ENCODE measurements around the gene MAN2A1. TPM values are rescaled to one million over a fixed set of nuclear protein-coding genes. Genes with fewer than 3 reads are reported as not detected.

MAN2A1 gene
- total and polyA plus RNA-seq, 2 experiments from 2014 or later, result 32.5 to 129 TPM

DNA sequence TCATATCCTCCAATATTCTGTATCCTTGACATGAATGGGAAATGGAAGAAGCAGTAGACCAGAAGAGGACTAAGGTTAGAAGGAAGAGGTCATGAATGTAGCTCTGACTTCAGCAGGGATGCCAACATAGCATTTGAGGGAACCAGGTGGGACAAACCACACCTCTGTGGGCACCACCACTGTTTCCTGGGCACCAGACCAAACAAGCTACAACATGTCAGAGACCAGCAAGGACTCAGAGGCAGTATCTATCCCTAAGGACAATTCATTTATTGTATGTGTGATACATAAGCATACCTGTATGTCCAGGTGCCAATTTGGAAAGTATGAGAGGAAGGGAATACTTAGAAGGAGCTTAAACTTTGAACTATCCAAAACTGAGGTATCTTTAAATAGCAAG is 192.8 kb downstream of the MAN2A1 start:
- Histone ChIP-seq H3K4me3 (no peak overlapping the region), H3K9me2 (ENCODE audit: insufficient read depth) (no peaks in the 10 kb centered on the region), H4K20me1 (replicated peaks; ENCODE audit: insufficient read depth) (no peaks in the 10 kb centered on the region), H3K27me3 (ENCODE audit: insufficient read depth) (no peaks in the 10 kb centered on the region), H3K27ac (ENCODE audit: low read depth) (no peak overlapping the region), H3K79me2 (replicated peaks; ENCODE audit: insufficient read depth) (no peaks in the 10 kb centered on the region), H3F3A (replicated peaks; ENCODE audit: low read depth) (no peaks in the 10 kb centered on the region), H2AFZ (no peak overlapping the region), H3K36me3 (ENCODE audit: insufficient read depth) (no peaks in the 10 kb centered on the region), H3K4me2 (no peak overlapping the region), H3K4me1 (ENCODE audit: insufficient read depth) (no peaks in the 10 kb centered on the region)
- H3K9me3 Mint-ChIP-seq, result no peaks in the 10 kb centered on the region
- no peak overlapping the region for H3K27ac Mint-ChIP-seq
- no peaks in the 10 kb centered on the region; the same call in 2 of the 3 replicates for H3K4me1 Mint-ChIP-seq
- TF ChIP-seq, protein P1, sequence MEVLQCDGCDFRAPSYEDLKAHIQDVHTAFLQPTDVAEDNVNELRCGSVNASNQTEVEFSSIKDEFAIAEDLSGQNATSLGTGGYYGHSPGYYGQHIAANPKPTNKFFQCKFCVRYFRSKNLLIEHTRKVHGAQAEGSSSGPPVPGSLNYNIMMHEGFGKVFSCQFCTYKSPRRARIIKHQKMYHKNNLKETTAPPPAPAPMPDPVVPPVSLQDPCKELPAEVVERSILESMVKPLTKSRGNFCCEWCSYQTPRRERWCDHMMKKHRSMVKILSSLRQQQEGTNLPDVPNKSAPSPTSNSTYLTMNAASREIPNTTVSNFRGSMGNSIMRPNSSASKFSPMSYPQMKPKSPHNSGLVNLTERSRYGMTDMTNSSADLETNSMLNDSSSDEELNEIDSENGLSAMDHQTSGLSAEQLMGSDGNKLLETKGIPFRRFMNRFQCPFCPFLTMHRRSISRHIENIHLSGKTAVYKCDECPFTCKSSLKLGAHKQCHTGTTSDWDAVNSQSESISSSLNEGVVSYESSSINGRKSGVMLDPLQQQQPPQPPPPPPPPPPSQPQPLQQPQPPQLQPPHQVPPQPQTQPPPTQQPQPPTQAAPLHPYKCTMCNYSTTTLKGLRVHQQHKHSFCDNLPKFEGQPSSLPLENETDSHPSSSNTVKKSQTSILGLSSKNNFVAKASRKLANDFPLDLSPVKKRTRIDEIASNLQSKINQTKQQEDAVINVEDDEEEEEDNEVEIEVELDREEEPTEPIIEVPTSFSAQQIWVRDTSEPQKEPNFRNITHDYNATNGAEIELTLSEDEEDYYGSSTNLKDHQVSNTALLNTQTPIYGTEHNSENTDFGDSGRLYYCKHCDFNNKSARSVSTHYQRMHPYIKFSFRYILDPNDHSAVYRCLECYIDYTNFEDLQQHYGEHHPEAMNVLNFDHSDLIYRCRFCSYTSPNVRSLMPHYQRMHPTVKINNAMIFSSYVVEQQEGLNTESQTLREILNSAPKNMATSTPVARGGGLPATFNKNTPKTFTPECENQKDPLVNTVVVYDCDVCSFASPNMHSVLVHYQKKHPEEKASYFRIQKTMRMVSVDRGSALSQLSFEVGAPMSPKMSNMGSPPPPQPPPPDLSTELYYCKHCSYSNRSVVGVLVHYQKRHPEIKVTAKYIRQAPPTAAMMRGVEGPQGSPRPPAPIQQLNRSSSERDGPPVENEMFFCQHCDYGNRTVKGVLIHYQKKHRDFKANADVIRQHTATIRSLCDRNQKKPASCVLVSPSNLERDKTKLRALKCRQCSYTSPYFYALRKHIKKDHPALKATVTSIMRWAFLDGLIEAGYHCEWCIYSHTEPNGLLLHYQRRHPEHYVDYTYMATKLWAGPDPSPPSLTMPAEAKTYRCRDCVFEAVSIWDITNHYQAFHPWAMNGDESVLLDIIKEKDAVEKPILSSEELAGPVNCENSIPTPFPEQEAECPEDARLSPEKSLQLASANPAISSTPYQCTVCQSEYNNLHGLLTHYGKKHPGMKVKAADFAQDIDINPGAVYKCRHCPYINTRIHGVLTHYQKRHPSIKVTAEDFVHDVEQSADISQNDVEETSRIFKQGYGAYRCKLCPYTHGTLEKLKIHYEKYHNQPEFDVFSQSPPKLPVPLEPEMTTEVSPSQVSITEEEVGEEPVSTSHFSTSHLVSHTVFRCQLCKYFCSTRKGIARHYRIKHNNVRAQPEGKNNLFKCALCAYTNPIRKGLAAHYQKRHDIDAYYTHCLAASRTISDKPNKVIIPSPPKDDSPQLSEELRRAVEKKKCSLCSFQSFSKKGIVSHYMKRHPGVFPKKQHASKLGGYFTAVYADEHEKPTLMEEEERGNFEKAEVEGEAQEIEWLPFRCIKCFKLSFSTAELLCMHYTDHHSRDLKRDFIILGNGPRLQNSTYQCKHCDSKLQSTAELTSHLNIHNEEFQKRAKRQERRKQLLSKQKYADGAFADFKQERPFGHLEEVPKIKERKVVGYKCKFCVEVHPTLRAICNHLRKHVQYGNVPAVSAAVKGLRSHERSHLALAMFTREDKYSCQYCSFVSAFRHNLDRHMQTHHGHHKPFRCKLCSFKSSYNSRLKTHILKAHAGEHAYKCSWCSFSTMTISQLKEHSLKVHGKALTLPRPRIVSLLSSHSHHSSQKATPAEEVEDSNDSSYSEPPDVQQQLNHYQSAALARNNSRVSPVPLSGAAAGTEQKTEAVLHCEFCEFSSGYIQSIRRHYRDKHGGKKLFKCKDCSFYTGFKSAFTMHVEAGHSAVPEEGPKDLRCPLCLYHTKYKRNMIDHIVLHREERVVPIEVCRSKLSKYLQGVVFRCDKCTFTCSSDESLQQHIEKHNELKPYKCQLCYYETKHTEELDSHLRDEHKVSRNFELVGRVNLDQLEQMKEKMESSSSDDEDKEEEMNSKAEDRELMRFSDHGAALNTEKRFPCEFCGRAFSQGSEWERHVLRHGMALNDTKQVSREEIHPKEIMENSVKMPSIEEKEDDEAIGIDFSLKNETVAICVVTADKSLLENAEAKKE (CRISPR knock-in tag; IDR thresholded peaks at IDR 0.05), result no peak
- TF ChIP-seq EZH2 (IDR thresholded peaks at IDR 0.05; ENCODE audit: low read depth, unreplicated experiment), result no peak
- no peak for TF ChIP-seq NANOG (IDR thresholded peaks at IDR 0.05; ENCODE audit: borderline replicate concordance)
- TF ChIP-seq POLR2AphosphoS5 (IDR thresholded peaks at IDR 0.05; ENCODE audit: low read depth), result no peak
- TF ChIP-seq, protein P2, sequence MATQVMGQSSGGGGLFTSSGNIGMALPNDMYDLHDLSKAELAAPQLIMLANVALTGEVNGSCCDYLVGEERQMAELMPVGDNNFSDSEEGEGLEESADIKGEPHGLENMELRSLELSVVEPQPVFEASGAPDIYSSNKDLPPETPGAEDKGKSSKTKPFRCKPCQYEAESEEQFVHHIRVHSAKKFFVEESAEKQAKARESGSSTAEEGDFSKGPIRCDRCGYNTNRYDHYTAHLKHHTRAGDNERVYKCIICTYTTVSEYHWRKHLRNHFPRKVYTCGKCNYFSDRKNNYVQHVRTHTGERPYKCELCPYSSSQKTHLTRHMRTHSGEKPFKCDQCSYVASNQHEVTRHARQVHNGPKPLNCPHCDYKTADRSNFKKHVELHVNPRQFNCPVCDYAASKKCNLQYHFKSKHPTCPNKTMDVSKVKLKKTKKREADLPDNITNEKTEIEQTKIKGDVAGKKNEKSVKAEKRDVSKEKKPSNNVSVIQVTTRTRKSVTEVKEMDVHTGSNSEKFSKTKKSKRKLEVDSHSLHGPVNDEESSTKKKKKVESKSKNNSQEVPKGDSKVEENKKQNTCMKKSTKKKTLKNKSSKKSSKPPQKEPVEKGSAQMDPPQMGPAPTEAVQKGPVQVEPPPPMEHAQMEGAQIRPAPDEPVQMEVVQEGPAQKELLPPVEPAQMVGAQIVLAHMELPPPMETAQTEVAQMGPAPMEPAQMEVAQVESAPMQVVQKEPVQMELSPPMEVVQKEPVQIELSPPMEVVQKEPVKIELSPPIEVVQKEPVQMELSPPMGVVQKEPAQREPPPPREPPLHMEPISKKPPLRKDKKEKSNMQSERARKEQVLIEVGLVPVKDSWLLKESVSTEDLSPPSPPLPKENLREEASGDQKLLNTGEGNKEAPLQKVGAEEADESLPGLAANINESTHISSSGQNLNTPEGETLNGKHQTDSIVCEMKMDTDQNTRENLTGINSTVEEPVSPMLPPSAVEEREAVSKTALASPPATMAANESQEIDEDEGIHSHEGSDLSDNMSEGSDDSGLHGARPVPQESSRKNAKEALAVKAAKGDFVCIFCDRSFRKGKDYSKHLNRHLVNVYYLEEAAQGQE (IDR thresholded peaks at IDR 0.05; ENCODE audit: unreplicated experiment), result no peak
- TF ChIP-seq EZH2phosphoT487 (IDR thresholded peaks at IDR 0.05; ENCODE audit: unreplicated experiment), result no peak
- no peak for TF ChIP-seq CREB1 (CRISPR knock-in tag; IDR thresholded peaks at IDR 0.05; ENCODE audit: low read depth)
- no peak for TF ChIP-seq ZNF331 (CRISPR knock-in tag; IDR thresholded peaks at IDR 0.05; ENCODE audit: low read depth)
- ATAC-seq (no peak), DNase-seq (ENCODE audit: low spot score) (no peak)
- no peaks in the 10 kb centered on the region for H3K27me3 Mint-ChIP-seq (ENCODE audit: insufficient read depth, low read depth, poor library complexity)
- no peak overlapping the region for H3K4me3 Mint-ChIP-seq
- H3K36me3 Mint-ChIP-seq (ENCODE audit: low read depth), result no peaks in the 10 kb centered on the region
